ENCODE data around the gene CEBPZOS. TPM values are rescaled to one million over a fixed set of nuclear protein-coding genes. Genes with fewer than 3 reads are reported as not detected.
A peak's percentile ranks its signal among the peaks of the same experiment; 100 is the strongest.

CEBPZOS gene
- total and polyA plus RNA-seq, 9 of the 15 experiments (the other 6 are each of a cell fraction or from before 2014, with no cell fraction given), result 21.7 to 64.8 (median 46.7) TPM

DNA sequence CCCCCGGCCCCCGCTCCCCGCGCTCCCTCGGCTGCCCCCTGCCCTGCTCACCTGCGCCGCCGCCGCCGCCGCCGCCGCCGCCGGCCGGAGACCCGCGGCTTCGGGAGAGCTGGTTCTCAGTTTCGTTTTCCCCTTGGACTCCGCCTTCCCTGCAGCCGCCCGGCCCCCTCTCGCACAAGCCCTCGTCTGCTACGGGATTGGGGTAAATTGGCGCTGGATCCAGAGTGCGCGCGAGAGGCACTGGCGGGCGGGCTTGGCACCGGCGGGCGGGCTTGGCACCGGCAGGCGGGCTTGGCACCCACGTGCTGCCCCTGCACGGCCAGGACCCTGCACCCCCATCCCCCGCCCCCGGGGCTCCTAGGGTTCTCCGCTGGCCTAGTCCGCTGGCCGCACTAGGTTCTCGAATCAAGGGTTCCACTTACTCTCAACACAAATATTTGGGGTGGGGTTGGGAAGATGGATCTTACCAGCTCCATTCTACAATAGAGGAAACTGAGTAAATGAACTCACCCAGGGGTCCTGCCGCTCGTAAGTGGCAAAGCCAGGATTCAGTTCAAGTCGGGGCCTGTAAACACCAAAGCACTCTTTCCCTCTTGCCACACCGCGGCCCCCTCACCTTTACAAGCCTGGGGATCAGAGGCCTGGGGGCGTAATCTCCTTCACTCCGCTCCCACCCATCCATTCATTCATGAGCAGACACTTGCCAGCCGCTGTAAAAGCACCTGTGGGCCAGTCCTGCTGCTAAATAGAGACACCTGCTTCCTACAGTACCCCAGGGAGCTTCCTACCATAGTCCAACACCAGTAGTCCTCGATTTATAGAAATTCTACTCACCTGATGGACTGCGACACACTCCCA lies 39.2 kb upstream of the CEBPZOS start, which contains the start of gene EIF2AK2:
EIF2AK2 (minus strand) TSS at position 124 of the 858 bp plus-strand sequence. CDS start 9,174 bp downstream, outside the sequence.
- Histone ChIP-seq H3K36me3 (ENCODE audit: control insufficient read depth, insufficient read depth, low read length) (no peaks in the 10 kb centered on the region), H3K9me3 (replicated peaks; ENCODE audit: control insufficient read depth, insufficient read depth, low read depth, low read length) (no peaks in the 10 kb centered on the region), H3K4me2 (ENCODE audit: insufficient read depth, low read length) (peak within 1 kb of the TSS; percentile 88), H3K4me3 (peak within 1 kb of the TSS; percentile 73), H4K20me1 (replicated peaks; ENCODE audit: control insufficient read depth, insufficient read depth, low read length) (no peaks in the 10 kb centered on the region), H3K9me1 (ENCODE audit: control insufficient read depth, insufficient read depth, low read length) (no peaks in the 10 kb centered on the region), H3K79me2 (ENCODE audit: control insufficient read depth, insufficient read depth, low read length) (peaks cover 13% of the 10 kb centered on the region), H3K4me1 (replicated peaks in 1 of 2; ENCODE audit: control insufficient read depth in 2 of 2, insufficient read depth in 2 of 2, low read length in 2 of 2) (peaks cover 4 to 16% of the 10 kb centered on the region in 2 experiments; a peak in 4 of 5 replicates), H3K27me3 (ENCODE audit: control insufficient read depth in 2 of 2, insufficient read depth in 2 of 2, low read length in 2 of 2) (no peaks in the 10 kb centered on the region), H3K9ac (ENCODE audit: insufficient read depth in 1 of 2, low read depth in 2 of 2, low read length in 2 of 2) (peak within 1 kb of the TSS; percentile 81 to 97), H3K27ac (ENCODE audit: extremely low read depth, low read depth, low read length) (peak within 1 kb of the TSS; percentile 78), H2AFZ (ENCODE audit: low read depth, low read length) (peak within 1 kb of the TSS; percentile 97)
- CTCF ChIA-PET (ENCODE audit: low intra/inter-chr PET ratio), result interaction anchor here (0.7 kb wide), 1 partner anchor 150 kb away, joined by 4 read pairs; no protein-coding TSS in a partner anchor
- FAIRE-seq (no peak), ATAC-seq (peak; percentile 97), DNase-seq (ENCODE audit: extremely low read depth in 1 of 4, low spot score in 3 of 4) (peak; percentile 82 to 94 (median 84))
- POLR2A ChIA-PET, result interaction anchor here (0.5 to 1.0 kb wide), 4 partner anchors 43 to 1002 kb away, joined by 3 read pairs; no protein-coding TSS in a partner anchor
- 50% methylated on average over 13 of the region's 55 CpGs for WGBS (ENCODE audit: insufficient coverage, low coverage, missing lambda C conversion rate)
- intact Hi-C loops (cut with micrococcal nuclease) (no loop called here), in situ Hi-C loops (cut with MboI) (loop anchor here (10.0 kb wide), 1 partner anchor 718 kb away; no protein-coding TSS in a partner anchor)
- BruUV-seq (replicated peaks), result no TSS peak
- TF ChIP-seq, protein P1, sequence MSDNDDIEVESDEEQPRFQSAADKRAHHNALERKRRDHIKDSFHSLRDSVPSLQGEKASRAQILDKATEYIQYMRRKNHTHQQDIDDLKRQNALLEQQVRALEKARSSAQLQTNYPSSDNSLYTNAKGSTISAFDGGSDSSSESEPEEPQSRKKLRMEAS (CRISPR knock-in tag; IDR thresholded peaks at IDR 0.05), result peak; percentile 42; the same call in 1 of the 2 replicates
- TF ChIP-seq YY1 (IDR thresholded peaks at IDR 0.05; ENCODE audit: borderline replicate concordance in 1 of 3, control insufficient read depth in 1 of 3, extremely low read depth in 1 of 3, insufficient read depth in 3 of 3, insufficient read length in 1 of 3, insufficient replicate concordance in 2 of 3, low read depth in 1 of 3, low read length in 2 of 3), result peak in 1 of 3 experiments; percentile 24
- TF ChIP-seq MAZ (CRISPR knock-in tag; conservative IDR thresholded peaks at IDR 0.05 in 1 of 2, IDR thresholded peaks at IDR 0.05 in 1 of 2), result peak in 1 of 2 experiments; percentile 70; a peak in 2 of 4 replicates
- TF ChIP-seq CHD2 (IDR thresholded peaks at IDR 0.05; ENCODE audit: low read depth, low read length), result peak; percentile 92
- TF ChIP-seq, protein P2, sequence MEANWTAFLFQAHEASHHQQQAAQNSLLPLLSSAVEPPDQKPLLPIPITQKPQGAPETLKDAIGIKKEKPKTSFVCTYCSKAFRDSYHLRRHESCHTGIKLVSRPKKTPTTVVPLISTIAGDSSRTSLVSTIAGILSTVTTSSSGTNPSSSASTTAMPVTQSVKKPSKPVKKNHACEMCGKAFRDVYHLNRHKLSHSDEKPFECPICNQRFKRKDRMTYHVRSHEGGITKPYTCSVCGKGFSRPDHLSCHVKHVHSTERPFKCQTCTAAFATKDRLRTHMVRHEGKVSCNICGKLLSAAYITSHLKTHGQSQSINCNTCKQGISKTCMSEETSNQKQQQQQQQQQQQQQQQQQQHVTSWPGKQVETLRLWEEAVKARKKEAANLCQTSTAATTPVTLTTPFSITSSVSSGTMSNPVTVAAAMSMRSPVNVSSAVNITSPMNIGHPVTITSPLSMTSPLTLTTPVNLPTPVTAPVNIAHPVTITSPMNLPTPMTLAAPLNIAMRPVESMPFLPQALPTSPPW (CRISPR knock-in tag; IDR thresholded peaks at IDR 0.05), result peak; percentile 48
- TF ChIP-seq POLR2AphosphoS5 (IDR thresholded peaks at IDR 0.05; ENCODE audit: control insufficient read depth, insufficient read depth, low read depth, low read length), result peak; percentile 48; the same call in 1 of the 2 replicates
- TF ChIP-seq NR2C2 (CRISPR knock-in tag; IDR thresholded peaks at IDR 0.05), result no peak
- TF ChIP-seq NR2C2 (tag; IDR thresholded peaks at IDR 0.05), result peak; percentile 49
- TF ChIP-seq E2F6 (IDR thresholded peaks at IDR 0.05; ENCODE audit: borderline replicate concordance in 1 of 2, extremely low read depth in 1 of 2, insufficient read depth in 1 of 2, insufficient read length in 1 of 2, low read depth in 1 of 2, low read length in 1 of 2, poor library complexity in 1 of 2, severe bottlenecking in 1 of 2), result peak; percentile 32 to 81
- peak; percentile 30 for TF ChIP-seq PHF8 (IDR thresholded peaks at IDR 0.05; ENCODE audit: borderline replicate concordance, low read length)
- peak; percentile 50 for TF ChIP-seq SUPT5H (IDR thresholded peaks at IDR 0.05)
- TF ChIP-seq RBBP5 (IDR thresholded peaks at IDR 0.05; ENCODE audit: borderline replicate concordance, insufficient read depth, low read length, poor library complexity, severe bottlenecking), result peak; percentile 68
- TF ChIP-seq ZSCAN32 (CRISPR knock-in tag; IDR thresholded peaks at IDR 0.05), result no peak
- TF ChIP-seq SP1 (CRISPR knock-in tag; IDR thresholded peaks at IDR 0.05), result 0 out of 2 replicates have a peak, but pooled peaks have one; percentile 28
- TF ChIP-seq ZFX (CRISPR knock-in tag; IDR thresholded peaks at IDR 0.05), result peak; percentile 71
- TF ChIP-seq ZBTB7A (IDR thresholded peaks at IDR 0.05; ENCODE audit: borderline replicate concordance, control insufficient read depth, low read depth, low read length), result peak; percentile 33; the same call in 1 of the 2 replicates
